Measurements from ENCODE around the gene ZSWIM6. TPM values are rescaled to one million over a fixed set of nuclear protein-coding genes. Genes with fewer than 3 reads are reported as not detected.

ZSWIM6 gene
- total and polyA plus RNA-seq, 4 experiments from 2014 or later = 0.23 to 11.3 (median 5.5) TPM

DNA sequence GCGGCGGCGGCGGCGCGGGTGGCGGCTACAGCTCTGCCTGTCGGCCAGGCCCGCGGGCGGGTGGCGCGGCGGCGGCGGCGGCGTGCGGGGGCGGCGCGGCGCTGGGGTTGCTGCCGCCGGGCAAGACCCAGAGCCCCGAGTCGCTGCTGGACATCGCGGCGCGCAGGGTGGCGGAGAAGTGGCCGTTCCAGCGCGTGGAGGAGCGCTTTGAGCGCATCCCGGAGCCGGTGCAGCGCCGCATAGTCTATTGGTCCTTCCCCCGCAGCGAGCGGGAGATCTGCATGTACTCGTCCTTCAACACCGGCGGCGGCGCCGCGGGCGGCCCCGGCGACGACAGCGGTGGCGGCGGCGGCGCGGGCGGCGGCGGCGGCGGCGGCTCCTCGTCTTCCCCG lies 296 bp downstream of the ZSWIM6 start:
- no peaks in the 10 kb centered on the region for H3K36me3 ChIP-seq (ENCODE audit: insufficient read depth, low read length)
- CTCF ChIA-PET (ENCODE audit: partially characterized antibody) = interaction anchor here (1.0 to 2.0 kb wide), 2 partner anchors 15 to 16 kb away, joined by 4 to 5 read pairs; no protein-coding TSS in a partner anchor
- peaks cover 24% of the 10 kb centered on the region for H3K4me1 ChIP-seq (ENCODE audit: insufficient read depth, low read length)
- no peaks in the 10 kb centered on the region for H3K9me3 ChIP-seq (ENCODE audit: control insufficient read depth in 1 of 2, low read length in 2 of 2)
- Mint-ChIP-seq H3K27me3 (peaks cover 12 to 16% of the 10 kb centered on the region in 2 donors), H3K9me3 (peaks cover 0 to 2% (median 0%) of the 10 kb centered on the region in 8 donors), H3K27ac (peak overlapping the region; percentile 59 to 99 (median 96)), H3K4me1 (peaks cover 22 to 51% (median 29%) of the 10 kb centered on the region in 4 donors), H3K4me3 (peak overlapping the region; percentile 65 to 100 (median 92)), H3K36me3 (peaks cover 10 to 13% of the 10 kb centered on the region in 2 donors)
- DNase-seq = peak in 4 of 5 donors; percentile 53 to 59 (median 56)
- intact Hi-C loops (cut with micrococcal nuclease) = loop anchor here (1.0 to 5.0 kb wide), 7 partner anchors 55 to 1080 kb away; partner anchors contain the start of genes DEPDC1B, ERCC8, IPO11 and KIF2A
- POLR2A ChIA-PET (ENCODE audit: partially characterized antibody) = interaction anchor here (0.6 to 2.9 kb wide), 5 partner anchors 54 to 1915 kb away, joined by 3 to 76 read pairs (median 15); partner anchors contain the start of gene SMIM15
- H3K27ac ChIP-seq (ENCODE audit: low read depth, low read length) = no peak overlapping the region
- no peak overlapping the region for H3K4me3 ChIP-seq (ENCODE audit: low read length in 2 of 2)
- no peaks in the 10 kb centered on the region for H3K27me3 ChIP-seq (ENCODE audit: insufficient read depth, low read length)

DNA sequence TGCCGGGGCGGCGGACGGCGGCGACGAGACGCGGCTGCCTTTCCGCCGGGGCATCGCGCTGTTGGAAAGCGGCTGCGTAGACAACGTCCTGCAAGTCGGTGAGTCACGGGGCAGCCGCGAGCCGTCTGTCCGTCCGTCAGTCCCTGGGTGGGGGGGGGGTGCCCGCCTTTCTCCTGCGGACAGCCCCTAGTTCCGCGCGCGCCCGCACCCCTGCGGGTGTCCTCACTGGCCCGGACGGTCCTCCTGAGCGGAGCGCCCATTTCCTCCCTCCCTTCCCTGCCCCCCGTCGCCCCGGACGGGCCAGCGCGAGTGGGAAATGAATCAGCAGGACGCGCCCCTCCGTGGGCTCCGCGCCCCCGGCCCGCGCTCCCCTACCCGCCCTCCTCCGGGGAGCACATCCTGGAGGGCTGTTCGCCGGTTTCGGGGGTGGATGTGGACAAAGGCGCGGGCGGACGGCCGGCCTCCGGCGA lies 828 bp downstream of the ZSWIM6 start:
- Histone ChIP-seq H3K36me3 (ENCODE audit: insufficient read depth, low read length) (no peaks in the 10 kb centered on the region), H3K9me3 (ENCODE audit: control insufficient read depth in 1 of 2, low read length in 2 of 2) (no peaks in the 10 kb centered on the region), H3K27ac (ENCODE audit: low read depth, low read length) (peak overlapping the region; percentile 6), H3K4me1 (ENCODE audit: insufficient read depth, low read length) (peaks cover 24% of the 10 kb centered on the region), H3K4me3 (ENCODE audit: low read length in 2 of 2) (peak overlapping the region in 1 of 2 donors; percentile 61), H3K27me3 (ENCODE audit: insufficient read depth, low read length) (no peaks in the 10 kb centered on the region)
- POLR2A ChIA-PET (ENCODE audit: partially characterized antibody) = interaction anchor here (0.7 to 2.7 kb wide), 3 partner anchors 55 to 309 kb away, joined by 3 to 15 read pairs (median 5); no protein-coding TSS in a partner anchor
- Mint-ChIP-seq H3K4me1 (peaks cover 22 to 50% (median 30%) of the 10 kb centered on the region in 4 donors), H3K36me3 (peaks cover 10 to 15% of the 10 kb centered on the region in 2 donors), H3K9me3 (peaks cover 0 to 2% (median 0%) of the 10 kb centered on the region in 8 donors), H3K27ac (peak overlapping the region in 3 of 7 donors; percentile 42 to 81 (median 69)), H3K27me3 (peaks cover 11 to 14% of the 10 kb centered on the region in 2 donors), H3K4me3 (peak overlapping the region; percentile 24 to 87 (median 72))
- intact Hi-C loops (cut with micrococcal nuclease) = loop anchor here (1.0 to 5.0 kb wide), 8 partner anchors 56 to 1079 kb away; partner anchors contain the start of genes DEPDC1B, ERCC8, IPO11 and KIF2A
- CTCF ChIA-PET (ENCODE audit: partially characterized antibody) = no interaction called here
- DNase-seq = peak; percentile 13 to 57 (median 22)

DNA sequence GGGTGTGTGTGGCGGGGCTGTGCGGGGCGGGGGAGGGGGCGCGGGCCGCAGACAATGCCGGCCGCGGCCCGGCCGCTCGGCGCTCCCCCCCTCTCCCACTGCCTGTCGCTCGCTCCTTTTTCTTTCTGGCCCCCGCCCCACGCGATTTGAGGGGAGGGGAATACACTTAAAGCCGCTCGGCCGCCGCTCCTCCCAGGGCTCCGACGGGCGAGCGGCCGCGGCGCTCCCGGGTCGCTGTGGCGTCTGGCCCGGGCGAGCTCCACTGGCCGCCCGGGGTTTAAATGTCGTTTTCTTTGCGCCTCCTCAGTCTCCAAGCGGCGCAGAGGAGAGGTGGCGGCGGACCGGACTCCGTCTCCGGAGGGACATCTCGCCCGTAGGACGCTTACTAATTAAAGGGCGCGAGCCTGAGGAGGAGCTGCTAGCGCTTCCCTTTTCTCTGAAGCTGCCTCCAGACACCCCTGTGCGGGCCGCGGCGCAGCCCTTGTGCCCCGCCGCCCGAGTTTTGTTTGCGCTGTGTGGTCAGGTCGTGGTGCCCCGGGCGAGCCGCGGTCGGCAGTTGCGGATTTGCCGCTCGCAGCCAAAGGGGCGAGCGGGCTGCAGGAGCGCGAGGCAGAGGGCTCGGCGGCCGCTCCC lies 1.4 kb downstream of the ZSWIM6 start:
- peak overlapping the region; percentile 6 for H3K27ac ChIP-seq (ENCODE audit: low read depth, low read length)
- H3K27me3 Mint-ChIP-seq = peaks cover 7 to 14% of the 10 kb centered on the region in 2 donors
- CTCF ChIA-PET (ENCODE audit: partially characterized antibody) = no interaction called here
- H3K4me3 ChIP-seq (ENCODE audit: low read length in 2 of 2) = peak overlapping the region; percentile 45 to 61
- POLR2A ChIA-PET (ENCODE audit: partially characterized antibody) = interaction anchor here (0.7 to 1.3 kb wide), 4 partner anchors 73 to 1079 kb away, joined by 3 to 5 read pairs (median 3); partner anchors contain the start of gene IPO11
- intact Hi-C loops (cut with micrococcal nuclease) = loop anchor here (1.0 to 5.0 kb wide), 5 partner anchors 56 to 1079 kb away; partner anchors contain the start of genes IPO11 and KIF2A
- H3K27ac Mint-ChIP-seq = peak overlapping the region in 6 of 7 donors; percentile 23 to 90 (median 72)
- no peaks in the 10 kb centered on the region for H3K9me3 ChIP-seq (ENCODE audit: control insufficient read depth in 1 of 2, low read length in 2 of 2)
- H3K4me1 Mint-ChIP-seq = peaks cover 20 to 44% (median 30%) of the 10 kb centered on the region in 4 donors
- H3K4me3 Mint-ChIP-seq = peak overlapping the region; percentile 76 to 94 (median 86)
- peaks cover 0 to 2% (median 0%) of the 10 kb centered on the region in 8 donors for H3K9me3 Mint-ChIP-seq
- H3K4me1 ChIP-seq (ENCODE audit: insufficient read depth, low read length) = peaks cover 24% of the 10 kb centered on the region
- H3K36me3 Mint-ChIP-seq = peaks cover 10 to 15% of the 10 kb centered on the region in 2 donors
- DNase-seq = peak; percentile 26 to 56 (median 32)
- no peaks in the 10 kb centered on the region for H3K27me3 ChIP-seq (ENCODE audit: insufficient read depth, low read length)
- no peaks in the 10 kb centered on the region for H3K36me3 ChIP-seq (ENCODE audit: insufficient read depth, low read length)

DNA sequence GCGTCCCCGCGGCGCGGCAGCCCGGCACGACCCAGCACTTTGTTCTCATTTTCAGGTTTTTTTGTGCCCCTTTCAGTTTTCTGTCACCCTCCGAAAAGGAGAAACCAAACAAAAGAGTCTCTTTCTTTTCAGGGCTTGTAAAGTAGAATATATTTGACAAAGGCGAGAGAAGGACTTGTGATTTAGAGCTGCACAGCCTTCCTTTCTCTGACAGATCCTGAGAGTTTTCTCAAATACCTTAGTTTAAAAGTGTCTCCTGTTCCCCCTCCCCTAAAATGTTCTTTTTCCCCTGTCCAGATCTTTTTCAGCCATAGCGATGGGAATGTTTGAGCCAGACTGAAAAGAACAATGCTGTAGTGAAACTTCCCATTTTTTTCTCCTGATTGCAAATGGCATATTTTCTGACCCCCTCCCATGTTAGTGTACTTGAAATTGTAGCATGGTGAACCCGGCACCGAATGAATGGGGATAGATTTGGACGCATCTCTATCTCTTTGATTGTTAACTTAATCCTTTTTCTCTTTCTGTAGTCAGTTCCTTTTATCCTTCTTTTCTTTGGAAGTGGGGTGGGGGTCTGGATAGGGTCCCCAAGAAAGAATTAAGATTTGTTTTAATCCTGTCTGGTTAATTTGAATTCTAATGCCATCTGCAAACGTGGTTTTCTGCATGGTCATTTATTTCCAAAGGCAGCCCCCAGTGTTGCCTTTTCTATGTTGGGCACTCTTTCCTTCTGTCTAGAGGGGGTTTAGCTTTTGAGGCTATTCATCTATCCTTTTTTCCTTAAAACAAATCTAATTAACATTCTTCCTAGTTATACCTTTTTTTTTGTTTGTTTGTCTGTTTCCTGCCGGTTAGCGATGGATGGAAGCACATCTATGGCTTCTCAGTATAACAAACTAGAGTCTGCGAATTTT lies 2.2 kb downstream of the ZSWIM6 start:
- H3K27ac Mint-ChIP-seq = peak overlapping the region; percentile 23 to 85 (median 66)
- POLR2A ChIA-PET (ENCODE audit: partially characterized antibody) = interaction anchor here (0.6 to 1.3 kb wide), 5 partner anchors 72 to 1078 kb away, joined by 3 to 5 read pairs (median 3); partner anchors contain the start of gene IPO11
- H3K27me3 Mint-ChIP-seq = peaks cover 3 to 7% of the 10 kb centered on the region in 2 donors
- Histone ChIP-seq H3K27ac (ENCODE audit: low read depth, low read length) (peak overlapping the region; percentile 6), H3K27me3 (ENCODE audit: insufficient read depth, low read length) (no peaks in the 10 kb centered on the region), H3K4me1 (ENCODE audit: insufficient read depth, low read length) (peaks cover 24% of the 10 kb centered on the region), H3K9me3 (ENCODE audit: control insufficient read depth in 1 of 2, low read length in 2 of 2) (no peaks in the 10 kb centered on the region), H3K4me3 (ENCODE audit: low read length in 2 of 2) (peak overlapping the region; percentile 45 to 61), H3K36me3 (ENCODE audit: insufficient read depth, low read length) (no peaks in the 10 kb centered on the region)
- DNase-seq = no peak
- peaks cover 0 to 2% (median 0%) of the 10 kb centered on the region in 8 donors for H3K9me3 Mint-ChIP-seq
- intact Hi-C loops (cut with micrococcal nuclease) = loop anchor here (1.0 to 5.0 kb wide), 5 partner anchors 57 to 1078 kb away; partner anchors contain the start of genes IPO11 and KIF2A
- peaks cover 10 to 15% of the 10 kb centered on the region in 2 donors for H3K36me3 Mint-ChIP-seq
- H3K4me3 Mint-ChIP-seq = peak overlapping the region; percentile 76 to 94 (median 86)
- H3K4me1 Mint-ChIP-seq = peaks cover 22 to 36% (median 29%) of the 10 kb centered on the region in 4 donors
- CTCF ChIA-PET (ENCODE audit: partially characterized antibody) = no interaction called here

DNA sequence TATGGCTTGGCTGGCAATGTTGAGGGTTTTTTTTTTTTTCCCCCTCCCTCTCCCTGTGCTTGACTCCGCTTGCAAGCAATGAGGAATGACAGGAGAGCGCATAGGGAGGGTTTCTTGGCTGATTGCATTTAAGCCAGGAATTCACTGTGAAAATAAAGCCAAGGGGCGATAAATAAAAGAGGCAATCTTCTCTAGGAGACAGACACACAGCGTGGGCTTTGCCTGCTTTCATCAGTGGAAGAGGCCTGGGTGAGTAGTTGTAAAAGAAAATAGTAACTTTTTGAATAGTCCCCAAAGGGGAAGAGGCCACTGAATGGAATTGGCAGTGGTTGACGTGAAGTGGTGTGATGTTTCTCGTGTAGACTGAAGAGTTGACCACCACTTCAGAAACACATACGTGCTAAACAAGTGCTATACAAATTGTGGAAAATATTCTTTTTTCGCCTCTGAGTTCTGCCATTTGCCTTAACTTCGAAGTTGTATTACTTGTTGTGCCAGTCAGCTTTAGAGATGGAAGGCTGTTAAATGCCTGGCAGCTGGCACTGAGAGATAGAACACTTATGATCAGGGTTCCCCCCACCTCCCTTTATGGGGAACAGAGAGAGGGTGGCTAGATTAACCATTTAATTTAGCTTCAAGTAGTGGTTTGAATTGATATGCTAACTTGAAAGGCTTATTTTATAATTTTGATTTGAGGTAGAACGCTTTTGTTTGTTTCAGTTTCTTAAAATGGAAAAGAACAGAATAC lies 3.0 kb downstream of the ZSWIM6 start:
- H3K4me3 Mint-ChIP-seq = peak overlapping the region; percentile 76 to 94 (median 86)
- no peak overlapping the region for H3K4me3 ChIP-seq (ENCODE audit: low read length in 2 of 2)
- H3K36me3 Mint-ChIP-seq = peaks cover 10 to 15% of the 10 kb centered on the region in 2 donors
- H3K27ac Mint-ChIP-seq = peak overlapping the region in 3 of 7 donors; percentile 23 to 81 (median 31)
- H3K27ac ChIP-seq (ENCODE audit: low read depth, low read length) = no peak overlapping the region
- ChIA-PET POLR2A (ENCODE audit: partially characterized antibody) (no interaction called here), CTCF (ENCODE audit: partially characterized antibody) (no interaction called here)
- no peaks in the 10 kb centered on the region for H3K27me3 ChIP-seq (ENCODE audit: insufficient read depth, low read length)
- no peaks in the 10 kb centered on the region for H3K9me3 ChIP-seq (ENCODE audit: control insufficient read depth in 1 of 2, low read length in 2 of 2)
- intact Hi-C loops (cut with micrococcal nuclease) = loop anchor here (5.0 kb wide), 3 partner anchors 58 to 1077 kb away; partner anchors contain the start of gene IPO11
- H3K4me1 ChIP-seq (ENCODE audit: insufficient read depth, low read length) = peaks cover 20% of the 10 kb centered on the region
- H3K36me3 ChIP-seq (ENCODE audit: insufficient read depth, low read length) = no peaks in the 10 kb centered on the region
- DNase-seq = no peak
- H3K4me1 Mint-ChIP-seq = peaks cover 20 to 32% (median 25%) of the 10 kb centered on the region in 4 donors
- H3K27me3 Mint-ChIP-seq = peaks cover 3 to 4% of the 10 kb centered on the region in 2 donors
- H3K9me3 Mint-ChIP-seq = peaks cover 0 to 2% (median 0%) of the 10 kb centered on the region in 8 donors

DNA sequence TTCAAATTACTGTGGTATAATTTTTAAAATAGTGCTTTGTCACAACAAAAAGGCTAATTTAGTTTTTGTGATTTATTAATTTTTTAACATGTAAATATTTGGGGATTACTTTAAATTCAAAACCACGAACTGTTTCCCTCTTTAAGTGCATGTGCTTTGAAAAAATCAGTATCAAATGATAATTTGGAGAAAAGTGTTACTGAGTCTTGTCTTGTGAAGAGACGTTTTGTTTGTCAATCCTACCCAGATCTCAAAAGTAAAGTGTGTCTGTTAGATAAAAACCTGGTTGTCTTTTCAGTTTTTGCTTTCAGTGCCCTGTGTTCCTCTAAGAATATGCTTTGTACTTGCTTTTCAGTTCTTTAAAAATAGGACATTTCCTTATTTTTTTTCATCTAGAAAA lies 7.7 kb downstream of the ZSWIM6 start:
- intact Hi-C loops (cut with micrococcal nuclease) = no loop called here
- Mint-ChIP-seq H3K27ac (no peak overlapping the region), H3K9me3 (no peaks in the 10 kb centered on the region), H3K4me1 (peaks cover 20 to 47% (median 26%) of the 10 kb centered on the region in 4 donors), H3K36me3 (peaks cover 0 to 15% of the 10 kb centered on the region in 2 donors), H3K27me3 (no peaks in the 10 kb centered on the region), H3K4me3 (no peak overlapping the region)
- Histone ChIP-seq H3K4me1 (ENCODE audit: insufficient read depth, low read length) (peaks cover 7% of the 10 kb centered on the region), H3K36me3 (ENCODE audit: insufficient read depth, low read length) (no peaks in the 10 kb centered on the region), H3K9me3 (ENCODE audit: control insufficient read depth in 1 of 2, low read length in 2 of 2) (no peaks in the 10 kb centered on the region), H3K27me3 (ENCODE audit: insufficient read depth, low read length) (no peaks in the 10 kb centered on the region), H3K27ac (ENCODE audit: low read depth, low read length) (no peak overlapping the region), H3K4me3 (ENCODE audit: low read length in 2 of 2) (no peak overlapping the region)
- CTCF ChIA-PET (ENCODE audit: partially characterized antibody) = interaction anchor here (1.6 kb wide), 1 partner anchor 9 kb away, joined by 3 read pairs; no protein-coding TSS in a partner anchor
- POLR2A ChIA-PET (ENCODE audit: partially characterized antibody) = no interaction called here
- DNase-seq = no peak

All from CD4-positive, alpha-beta memory T cell (primary cell).